ENCODE measurements around the gene MBD3L1. TPM values are rescaled to one million over a fixed set of nuclear protein-coding genes. Genes with fewer than 3 reads are reported as not detected.

MBD3L1 gene
- total RNA-seq, 4 donors from 2014 or later, result not detected

DNA sequence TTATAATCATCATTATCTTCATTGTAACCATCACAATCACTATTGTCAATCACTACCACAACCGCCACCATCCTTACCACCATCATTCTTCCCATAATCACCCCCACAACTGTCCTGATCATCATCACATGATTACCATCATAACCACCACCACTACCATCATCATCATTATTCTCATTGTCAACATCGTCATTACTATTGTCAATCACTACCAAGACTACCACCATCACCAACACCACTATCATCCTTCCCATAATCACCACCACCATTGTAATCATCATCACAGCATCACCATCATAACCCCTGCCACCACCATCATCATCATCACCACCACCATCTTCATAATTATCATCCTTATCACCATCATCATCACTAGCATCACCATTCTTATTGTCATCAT lies 55.2 kb downstream of the MBD3L1 start:
- TF ChIP-seq EP300 (IDR thresholded peaks at IDR 0.05), result no peak
- TF ChIP-seq, protein P1, sequence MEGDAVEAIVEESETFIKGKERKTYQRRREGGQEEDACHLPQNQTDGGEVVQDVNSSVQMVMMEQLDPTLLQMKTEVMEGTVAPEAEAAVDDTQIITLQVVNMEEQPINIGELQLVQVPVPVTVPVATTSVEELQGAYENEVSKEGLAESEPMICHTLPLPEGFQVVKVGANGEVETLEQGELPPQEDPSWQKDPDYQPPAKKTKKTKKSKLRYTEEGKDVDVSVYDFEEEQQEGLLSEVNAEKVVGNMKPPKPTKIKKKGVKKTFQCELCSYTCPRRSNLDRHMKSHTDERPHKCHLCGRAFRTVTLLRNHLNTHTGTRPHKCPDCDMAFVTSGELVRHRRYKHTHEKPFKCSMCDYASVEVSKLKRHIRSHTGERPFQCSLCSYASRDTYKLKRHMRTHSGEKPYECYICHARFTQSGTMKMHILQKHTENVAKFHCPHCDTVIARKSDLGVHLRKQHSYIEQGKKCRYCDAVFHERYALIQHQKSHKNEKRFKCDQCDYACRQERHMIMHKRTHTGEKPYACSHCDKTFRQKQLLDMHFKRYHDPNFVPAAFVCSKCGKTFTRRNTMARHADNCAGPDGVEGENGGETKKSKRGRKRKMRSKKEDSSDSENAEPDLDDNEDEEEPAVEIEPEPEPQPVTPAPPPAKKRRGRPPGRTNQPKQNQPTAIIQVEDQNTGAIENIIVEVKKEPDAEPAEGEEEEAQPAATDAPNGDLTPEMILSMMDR (IDR thresholded peaks at IDR 0.05), result no peak
- no peak for TF ChIP-seq POLR2A (IDR thresholded peaks at IDR 0.05)
- no peak for TF ChIP-seq POLR2AphosphoS5 (IDR thresholded peaks at IDR 0.05)
- Histone ChIP-seq H3K27ac (no peak overlapping the region), H3K36me3 (no peaks in the 10 kb centered on the region), H3K4me1 (no peaks in the 10 kb centered on the region), H3K4me3 (no peak overlapping the region), H3K27me3 (peaks cover 5% of the 10 kb centered on the region), H3K9me3 (peaks cover 0 to 13% (median 0%) of the 10 kb centered on the region in 3 donors)
- WGBS, 2 donors (ENCODE audit: low coverage in 1 of 2), result 69 to 72% methylated on average over 2 of the region's 2 CpGs
- ATAC-seq, result no peak

GRCh38 chr19:8890260-8890659 lies 58.1 kb downstream of the MBD3L1 start:
- no peaks in the 10 kb centered on the region for H3K4me1 ChIP-seq
- TF ChIP-seq POLR2AphosphoS5 (IDR thresholded peaks at IDR 0.05), result no peak
- TF ChIP-seq EP300 (IDR thresholded peaks at IDR 0.05), result no peak
- no peak for TF ChIP-seq POLR2A (IDR thresholded peaks at IDR 0.05)
- TF ChIP-seq, protein P1 (IDR thresholded peaks at IDR 0.05), result no peak
- H3K36me3 ChIP-seq, result no peaks in the 10 kb centered on the region
- H3K4me3 ChIP-seq, result no peak overlapping the region
- peaks cover 0 to 13% (median 0%) of the 10 kb centered on the region in 3 donors for H3K9me3 ChIP-seq
- H3K27me3 ChIP-seq, result peaks cover 14% of the 10 kb centered on the region
- no peak for ATAC-seq
- H3K27ac ChIP-seq, result no peak overlapping the region

Other genes with a start within 250 kb of the MBD3L1 start
- 10 to 100 TPM; 15.7 to 45.3 (median 22.8) TPM for gene ADAMTS10, start 221.7 kb upstream of the MBD3L1 start, total RNA-seq
- gene NFILZ, start 201.7 kb upstream of the MBD3L1 start, total RNA-seq, result not detected
- gene ACTL9, start 133.6 kb upstream of the MBD3L1 start, total RNA-seq, result not detected
- gene OR2Z1, start 110.7 kb upstream of the MBD3L1 start, total RNA-seq, result not detected
- gene ZNF558, start 73 bp upstream of the MBD3L1 start, total RNA-seq, result 10 to 100 TPM; 31.0 to 70.5 (median 50.0) TPM
- gene MUC16, start 178.0 kb downstream of the MBD3L1 start, total RNA-seq, result 1 to 10 TPM in 1 of 4 donors, under 1 TPM in 2, not detected in 1; under 0.01 to 2.7 (median 0.13) TPM

Data from gastroesophageal sphincter (tissue), 4 donors.